Stimulated activated CD8-positive, alpha-beta memory T cell treated with anti-CD3 and anti-CD28 coated beads, Interleukin-15, amount 100 ng/mL, for 1 hour (primary cell): Measurements from ENCODE around the gene ATF7IP2.
"Not testable (repeated sequence)": the region's sequence is repeated elsewhere in the genome, so short reads cannot be mapped to it uniquely, and the experiment has no call there.

Experiments
- DNase-seq: peaks from one replicate; pipeline ENCODE4 v3.0.0-alpha.2; 2020; ENCODE audit warnings: low read depth

ATF7IP2 gene

DNA sequence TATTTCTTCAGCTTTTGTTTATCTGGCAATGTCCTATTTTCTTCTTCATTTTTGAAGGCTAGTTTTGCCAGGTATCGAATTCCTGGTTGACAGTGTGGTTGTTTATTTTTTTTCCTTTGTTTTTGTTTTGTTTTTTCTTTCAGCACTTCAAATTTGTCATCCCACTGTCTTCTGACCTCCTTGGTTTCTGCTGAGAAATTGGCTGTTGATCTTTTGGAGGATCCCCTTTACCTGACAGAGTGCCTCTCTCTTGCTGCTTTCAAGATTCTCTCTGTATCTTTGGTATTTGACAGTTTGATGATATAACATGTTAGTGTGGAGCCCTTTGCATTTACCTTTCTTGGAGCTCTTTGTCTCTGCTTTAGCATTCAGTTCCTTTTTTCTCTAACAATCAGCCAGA lies 9.6 kb upstream of the ATF7IP2 start:
- DNase-seq: no peak

GRCh38 chr16:10383626-10384025 lies 2.2 kb upstream of the ATF7IP2 start:
- no peak for DNase-seq

- DNase-seq: no peak
These were observed 748 bp downstream of the ATF7IP2 start for GRCh38 chr16:10386517-10387100.

GRCh38 chr16:10387188-10387617 lies 1.3 kb downstream of the ATF7IP2 start:
- no peak for DNase-seq

DNA sequence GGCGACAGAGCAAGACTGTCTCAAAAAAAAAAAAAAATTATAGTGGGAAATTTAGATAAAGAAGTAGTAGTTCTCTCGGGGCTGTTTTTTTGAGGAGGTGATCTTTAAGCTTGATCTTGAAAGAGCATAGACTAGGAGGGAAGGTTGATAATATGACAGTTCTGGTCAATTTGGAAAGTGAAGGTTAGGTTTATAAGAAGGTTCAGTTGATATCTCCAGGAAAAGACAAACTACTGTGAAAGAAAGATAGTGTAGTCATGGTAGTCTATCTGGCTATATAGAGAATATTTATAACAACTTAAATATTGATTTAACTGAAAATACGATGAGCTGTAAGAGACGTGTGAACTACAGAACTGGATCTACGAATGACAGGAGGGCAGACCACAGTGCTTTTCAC lies 3.1 kb downstream of the ATF7IP2 start:
- DNase-seq: no peak

DNA sequence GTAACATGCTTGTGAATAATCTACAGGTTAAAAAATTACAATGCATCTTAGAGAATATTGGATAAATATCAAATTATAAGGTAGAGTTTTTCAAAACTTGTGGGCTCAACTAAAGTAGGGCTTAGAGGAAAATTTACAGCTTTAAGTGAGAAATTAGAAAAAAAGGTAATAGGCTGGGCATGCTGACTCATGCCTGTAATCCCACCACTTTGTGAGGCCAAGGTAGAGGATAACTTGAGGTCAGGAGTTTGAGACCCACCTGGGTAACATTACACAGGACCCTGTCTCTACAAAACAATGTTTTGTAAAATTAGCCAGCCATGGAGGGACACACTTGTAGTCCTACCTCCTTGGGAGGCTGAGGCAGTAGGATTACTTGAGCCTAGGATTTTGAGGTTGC lies 4.5 kb downstream of the ATF7IP2 start:
- no peak for DNase-seq

DNA sequence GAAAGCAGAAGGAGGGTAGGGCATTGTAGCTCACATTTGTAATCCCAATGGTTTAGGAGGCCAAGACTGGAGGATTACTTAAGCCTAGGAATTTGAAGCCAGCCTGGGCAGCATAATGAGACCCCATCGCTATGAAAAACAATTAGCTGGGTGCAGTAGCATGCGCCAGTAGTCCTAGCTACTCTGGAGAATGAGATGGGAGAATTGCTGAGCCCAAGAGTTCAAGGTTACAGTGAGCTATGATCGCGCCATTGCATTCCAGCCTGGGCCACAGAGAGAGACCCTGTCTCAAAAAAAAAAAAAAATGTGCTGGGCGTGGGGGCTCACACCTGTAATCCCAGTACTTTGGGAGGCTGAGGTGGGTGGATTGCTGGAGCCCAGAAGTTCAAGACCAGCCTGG lies 5.0 kb downstream of the ATF7IP2 start:
- no peak for DNase-seq

GRCh38 chr16:10391339-10391738 lies 5.5 kb downstream of the ATF7IP2 start:
- no peak for DNase-seq

DNA sequence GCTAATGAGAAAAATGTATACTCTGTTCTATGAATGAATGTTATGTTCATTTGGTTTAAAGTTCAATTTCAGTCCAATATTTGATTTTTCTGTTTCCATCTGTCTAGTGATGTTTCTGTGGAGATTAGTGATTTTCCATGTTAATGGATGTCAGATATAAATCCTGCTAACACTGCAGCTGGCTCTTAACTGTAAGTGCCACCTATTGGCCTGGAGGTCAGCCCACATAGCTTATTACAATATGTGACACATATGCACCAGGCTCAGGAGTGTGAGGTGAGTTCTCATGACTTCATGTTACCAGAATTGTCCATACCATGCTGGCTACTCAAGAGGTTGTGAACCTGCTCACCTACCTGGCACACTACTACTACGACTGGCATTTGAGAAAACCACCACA lies 17.1 kb downstream of the ATF7IP2 start:
- DNase-seq: no peak

DNA sequence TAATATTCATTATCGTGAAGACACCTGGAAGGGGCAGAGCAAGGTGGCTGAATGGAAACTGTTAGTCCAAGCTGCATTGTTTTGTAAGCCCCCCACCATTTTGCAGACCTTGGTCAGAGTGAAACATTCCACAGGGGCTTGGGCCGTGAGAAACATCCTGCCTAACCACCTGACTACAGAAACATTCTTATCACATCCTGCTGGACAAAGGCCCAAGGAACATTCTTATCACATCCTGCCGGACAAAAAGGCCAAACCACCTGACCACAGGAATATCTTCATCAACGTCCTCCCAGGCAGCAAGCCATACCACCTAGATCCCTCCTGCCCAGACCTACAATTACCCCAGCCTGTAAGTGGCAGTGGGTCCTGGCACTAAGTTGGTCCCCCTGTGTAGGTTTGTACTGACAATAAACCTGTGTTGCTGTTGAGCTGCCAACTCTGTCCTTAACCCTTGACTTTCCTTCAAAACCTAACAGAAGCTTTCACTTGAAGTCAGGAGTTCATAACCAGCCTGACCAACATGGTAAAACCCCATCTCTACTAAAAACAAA lies 19.6 kb downstream of the ATF7IP2 start:
- no peak for DNase-seq

DNA sequence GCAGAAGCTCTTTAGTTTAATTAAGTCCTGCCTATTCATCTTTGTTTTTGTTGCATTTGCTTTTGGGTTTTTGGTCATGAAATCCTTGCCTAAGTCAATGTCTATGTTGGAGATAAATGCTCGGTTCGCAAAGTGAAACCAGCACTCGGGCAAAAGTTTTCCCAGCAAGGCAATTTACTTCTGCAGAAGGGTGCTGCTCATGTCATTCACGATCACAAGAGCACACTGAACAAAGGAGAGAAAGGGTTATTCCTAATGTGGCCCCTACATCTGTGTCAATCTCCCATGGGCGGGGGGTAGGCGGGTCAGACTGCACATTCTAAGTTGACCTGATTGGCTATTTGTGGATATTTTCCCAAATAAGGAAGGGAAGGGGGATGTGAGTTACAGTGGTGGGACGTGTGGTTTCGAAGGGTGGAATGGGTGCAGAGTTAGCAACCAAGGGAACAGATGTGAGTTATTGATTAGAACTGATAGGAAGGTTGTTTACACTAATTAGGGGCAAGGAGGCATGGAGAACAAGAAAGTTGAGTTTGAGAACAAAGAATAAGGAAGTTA lies 23.0 kb downstream of the ATF7IP2 start:
- DNase-seq: no peak

- DNase-seq: not testable (repeated sequence)
These were observed 23.9 kb downstream of the ATF7IP2 start for GRCh38 chr16:10409713-10410112.

DNA sequence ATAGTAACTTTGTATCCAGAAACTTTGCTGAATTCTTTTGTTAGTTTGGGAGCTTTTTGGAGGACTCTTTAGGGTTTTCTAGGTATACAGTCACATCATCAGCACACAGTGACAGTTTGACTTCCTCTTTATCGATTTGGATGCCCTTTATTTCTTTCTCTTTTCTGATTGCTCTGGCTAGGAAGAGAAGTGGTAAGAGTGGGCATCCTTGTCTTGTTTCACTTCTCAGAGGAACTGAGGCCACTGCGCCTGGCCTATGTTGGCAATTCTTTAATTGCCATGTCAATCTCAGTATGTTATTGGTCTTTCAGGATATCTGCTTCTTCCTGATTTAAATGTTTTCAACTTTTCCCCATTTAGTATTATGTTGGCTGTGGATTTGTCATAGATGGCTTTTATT lies 24.6 kb downstream of the ATF7IP2 start:
- DNase-seq: no peak

DNA sequence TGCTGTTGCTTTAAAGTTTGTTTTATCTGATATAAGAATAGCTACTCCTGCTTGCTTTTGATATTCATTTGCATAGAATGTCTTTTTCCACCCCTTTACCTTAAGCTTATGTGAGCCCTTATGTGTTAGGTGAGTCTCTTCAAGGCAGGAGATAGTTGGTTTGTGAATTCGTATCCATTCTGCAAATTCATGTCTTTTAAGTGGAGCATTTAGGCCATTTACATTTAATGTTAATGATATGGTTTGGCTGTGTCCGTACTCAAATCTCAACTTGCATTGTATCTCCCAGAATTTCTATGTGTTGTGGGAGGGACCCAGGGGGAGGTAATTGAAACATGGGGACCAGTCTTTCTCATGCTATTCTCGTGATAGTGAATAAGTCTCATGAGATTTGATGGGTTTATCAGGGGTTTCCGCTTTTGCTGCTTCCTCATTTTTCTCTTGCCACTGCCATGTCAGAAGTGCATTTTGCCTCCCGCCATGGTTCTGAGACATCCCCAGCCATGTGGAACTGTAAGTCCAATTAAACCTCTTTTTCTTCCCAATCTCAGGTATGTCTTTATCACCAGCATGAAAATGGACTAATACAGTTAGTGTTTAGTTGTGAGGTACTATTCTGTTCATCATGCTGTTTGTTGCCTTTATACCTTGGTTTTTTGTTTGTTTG lies 27.2 kb downstream of the ATF7IP2 start:
- DNase-seq: no peak

- DNase-seq: not testable (repeated sequence)
These were observed 32.3 kb downstream of the ATF7IP2 start for GRCh38 chr16:10418204-10418603.

DNA sequence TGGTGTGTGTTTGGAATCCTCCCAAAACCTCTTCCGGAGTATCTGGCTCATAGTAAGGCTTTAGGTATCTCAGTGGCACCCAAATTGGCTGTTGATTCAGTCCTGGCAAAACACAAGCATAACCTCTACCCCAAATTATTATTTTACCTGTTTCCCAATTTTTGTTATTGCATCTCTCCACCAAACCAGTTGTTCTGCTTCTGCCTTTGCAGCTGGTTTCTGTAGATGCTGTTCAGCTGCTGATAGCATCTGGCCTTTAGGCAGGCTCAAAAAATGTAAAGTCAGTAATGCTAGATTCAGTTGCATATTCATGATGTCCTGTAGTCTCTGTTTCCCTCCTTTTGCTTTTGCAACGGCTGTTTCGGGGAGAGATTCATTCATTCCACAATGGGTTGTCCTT lies 33.8 kb downstream of the ATF7IP2 start:
- no peak for DNase-seq

DNA sequence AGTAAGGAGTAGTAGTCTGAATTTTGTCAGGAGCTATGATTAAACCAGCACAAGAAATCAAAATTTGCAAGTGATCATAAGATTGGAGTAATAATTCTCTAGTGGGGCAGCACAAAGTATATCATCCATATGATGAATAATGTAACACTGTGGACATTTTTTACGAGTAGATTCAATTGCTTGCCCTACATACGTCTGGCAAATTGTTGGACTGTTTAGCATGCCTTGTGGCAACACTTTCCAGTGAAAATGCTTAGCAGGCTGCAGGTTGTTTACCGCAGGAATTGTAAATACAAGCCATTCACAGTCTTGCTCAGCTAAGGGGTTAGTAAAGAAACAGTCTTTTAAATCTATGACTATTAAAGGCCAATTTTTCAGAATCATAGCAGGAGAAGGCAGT lies 35.7 kb downstream of the ATF7IP2 start:
- DNase-seq: no peak

GRCh38 chr16:10428433-10429168 lies 42.7 kb downstream of the ATF7IP2 start:
- DNase-seq: no peak

- not testable (repeated sequence) for DNase-seq
These were observed 43.6 kb downstream of the ATF7IP2 start for GRCh38 chr16:10429299-10429969.

GRCh38 chr16:10441726-10442125 lies 55.9 kb downstream of the ATF7IP2 start:
- no peak for DNase-seq

GRCh38 chr16:10447289-10447688 lies 61.4 kb downstream of the ATF7IP2 start:
- no peak for DNase-seq
